CD4-positive, alpha-beta memory T cell (primary cell): Measurements from ENCODE around the gene GABARAPL2. TPM values are rescaled to one million over a fixed set of nuclear protein-coding genes. Genes with fewer than 3 reads are reported as not detected.

Experiments used
- CTCF ChIA-PET: fragments of 350-600 bp; sonication (Branson Sonifier 250); formaldehyde crosslinking; loops from one replicate; lab custom pipeline; 2021; ENCODE audit warnings: inconsistent platforms; ENCODE audit not compliant: partially characterized antibody; lab: Charles Lee
- POLR2A ChIA-PET: fragments of 350-600 bp; sonication (Branson Sonifier 250); formaldehyde crosslinking; loops from one replicate; lab custom pipeline; 2021; ENCODE audit not compliant: partially characterized antibody; lab: Charles Lee
- DNase-seq, 5 donors: peaks; one replicate each; pipeline versions ENCODE4 v3.0.0 to v3.0.0-alpha.2; 2020 to 2022; ENCODE audit warnings: mixed read lengths in 1 of 5
- H3K27ac ChIP-seq: one replicate; pipeline ENCODE4 v1.7.0; 2013; ENCODE audit warnings: low read depth, low read length
- H3K27me3 ChIP-seq: 2 replicates; pipeline ENCODE4 v1.7.0; 2013; ENCODE audit warnings: mild to moderate bottlenecking, low read length, moderate library complexity; ENCODE audit not compliant: insufficient read depth
- H3K36me3 ChIP-seq: 2 replicates; pipeline ENCODE4 v1.7.0; 2013; ENCODE audit warnings: mild to moderate bottlenecking, low read length, moderate library complexity; ENCODE audit not compliant: insufficient read depth
- H3K4me1 ChIP-seq: 2 replicates; pipeline ENCODE4 v1.7.0; 2013; ENCODE audit warnings: mild to moderate bottlenecking, low read length, moderate library complexity; ENCODE audit not compliant: insufficient read depth
- H3K4me3 ChIP-seq, 2 donors: one replicate each; pipeline ENCODE4 v1.7.0; 2013; ENCODE audit warnings: low read length in 2 of 2, mild to moderate bottlenecking in 1 of 2
- H3K9me3 ChIP-seq, 2 donors: one replicate each; pipeline ENCODE4 v1.7.0; 2013; ENCODE audit warnings: low read length in 2 of 2, control low read depth in 1 of 2; ENCODE audit not compliant: control insufficient read depth in 1 of 2
- H3K27ac Mint-ChIP-seq, 7 donors: one replicate each; pipeline ENCODE4 v1.8.0; 2020 to 2021; ENCODE audit warnings: mixed read lengths in 7 of 7, mild to moderate bottlenecking in 6 of 7, inconsistent platforms in 3 of 7, moderate library complexity in 3 of 7
- H3K27me3 Mint-ChIP-seq, 2 donors: one replicate each; pipeline ENCODE4 v1.8.0; 2020 to 2021; ENCODE audit warnings: mixed read lengths in 2 of 2
- H3K36me3 Mint-ChIP-seq, 2 donors: one replicate each; pipeline ENCODE4 v1.8.0; 2020 to 2021; ENCODE audit warnings: mixed read lengths in 2 of 2, inconsistent platforms in 1 of 2, mild to moderate bottlenecking in 1 of 2
- H3K4me1 Mint-ChIP-seq, 4 donors: one replicate each; pipeline ENCODE4 v1.8.0; 2020 to 2021; ENCODE audit warnings: mixed read lengths in 4 of 4, mild to moderate bottlenecking in 1 of 4
- H3K4me3 Mint-ChIP-seq, 8 donors: one replicate each; pipeline ENCODE4 v1.8.0; 2020 to 2021; ENCODE audit warnings: mixed read lengths in 8 of 8, mild to moderate bottlenecking in 7 of 8, moderate library complexity in 6 of 8, inconsistent platforms in 3 of 8
- H3K9me3 Mint-ChIP-seq, 8 donors: one replicate each; pipeline ENCODE4 v1.8.0; 2020 to 2021; ENCODE audit warnings: mixed read lengths in 8 of 8, mild to moderate bottlenecking in 5 of 8, inconsistent platforms in 3 of 8, moderate library complexity in 1 of 8
- intact Hi-C: fragments of 100-400 bp; cut with micrococcal nuclease; formaldehyde crosslinking; loops from one replicate; pipeline ENCODE4 v1.15.1; 2023
- polyA plus RNA-seq, 2 donors: library from polyadenylated mRNA; unstranded; fragments of 300-500 nt; fragmentation: Illumina TruSeq; gene quantifications; one replicate each; pipeline ENCODE4 v1.2.3, GENCODE V29; 2021
- total RNA-seq, 2 experiments: library from RNA; stranded (reverse); gene quantifications; one replicate each; pipeline ENCODE4 v1.2.3, GENCODE V29; 2021

Gene GABARAPL2
- total and polyA plus RNA-seq, 4 experiments from 2014 or later, result 91.9 to 285 (median 189) TPM

DNA sequence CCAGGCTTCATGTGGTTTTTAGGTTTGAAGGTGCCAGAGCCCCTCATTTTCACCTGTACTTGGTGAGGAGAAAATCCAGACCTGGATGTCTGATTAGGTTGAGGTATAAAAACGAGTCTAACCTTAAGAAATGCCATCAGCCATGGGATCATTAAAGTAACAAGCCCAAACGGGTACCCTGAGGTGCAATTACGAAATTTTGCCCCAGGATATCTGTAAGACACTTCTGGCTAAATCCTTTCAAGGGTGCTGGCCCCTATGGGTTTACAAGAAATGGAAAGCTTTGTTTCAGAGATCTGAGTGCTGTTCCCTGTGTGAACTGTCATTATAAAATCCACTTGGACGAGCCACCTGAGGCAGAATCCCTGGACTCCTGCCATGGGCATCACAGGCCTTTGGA is 37.1 kb downstream of the GABARAPL2 start:
- H3K4me3 Mint-ChIP-seq, result no peak overlapping the region
- Histone ChIP-seq H3K4me3 (no peak overlapping the region), H3K4me1 (no peaks in the 10 kb centered on the region), H3K27ac (no peak overlapping the region), H3K36me3 (peaks cover 47% of the 10 kb centered on the region), H3K27me3 (no peaks in the 10 kb centered on the region), H3K9me3 (no peaks in the 10 kb centered on the region)
- intact Hi-C loops, result no loop called here
- DNase-seq, result no peak
- H3K4me1 Mint-ChIP-seq, result peaks cover 0 to 3% (median under 1%) of the 10 kb centered on the region in 4 donors
- peaks cover 0 to 12% (median 6%) of the 10 kb centered on the region in 8 donors for H3K9me3 Mint-ChIP-seq
- H3K36me3 Mint-ChIP-seq, result peaks cover 76 to 78% of the 10 kb centered on the region in 2 donors
- no peak overlapping the region for H3K27ac Mint-ChIP-seq
- H3K27me3 Mint-ChIP-seq, result no peaks in the 10 kb centered on the region
- ChIA-PET CTCF (interaction anchor here (1.3 kb wide), 1 partner anchor 13 kb away, joined by 3 read pairs; no protein-coding TSS in a partner anchor), POLR2A (interaction anchor here (0.6 kb wide), 1 partner anchor 44 kb away, joined by 3 read pairs; the partner anchor contains the start of genes KARS1 and TERF2IP)

DNA sequence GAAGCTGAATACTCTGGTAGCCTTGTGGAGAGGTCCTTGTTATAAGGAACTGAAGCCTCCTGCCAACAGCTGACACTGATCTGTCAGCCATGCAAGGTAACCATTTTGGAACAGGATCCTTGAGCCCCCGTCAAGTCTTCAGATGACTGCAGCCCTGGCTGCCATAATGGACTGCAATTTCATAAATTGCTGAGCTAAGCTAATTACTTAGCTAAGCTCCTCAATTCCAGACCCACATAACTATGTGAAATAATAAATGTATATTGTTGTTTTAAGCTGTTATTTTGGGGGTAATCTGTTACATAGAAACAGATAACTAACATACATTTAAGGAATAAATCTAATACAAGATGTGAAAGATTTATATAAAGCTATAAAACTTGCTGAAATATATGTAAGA is 40.3 kb downstream of the GABARAPL2 start:
- H3K4me3 ChIP-seq, result no peak overlapping the region
- Mint-ChIP-seq H3K9me3 (peaks cover 0 to 12% (median 6%) of the 10 kb centered on the region in 8 donors), H3K27me3 (no peaks in the 10 kb centered on the region), H3K36me3 (peaks cover 64 to 79% of the 10 kb centered on the region in 2 donors), H3K4me1 (peaks cover 0 to 3% (median 1%) of the 10 kb centered on the region in 4 donors), H3K27ac (no peak overlapping the region), H3K4me3 (no peak overlapping the region)
- no peak overlapping the region for H3K27ac ChIP-seq
- no peaks in the 10 kb centered on the region for H3K4me1 ChIP-seq
- no peaks in the 10 kb centered on the region for H3K9me3 ChIP-seq
- peaks cover 45% of the 10 kb centered on the region for H3K36me3 ChIP-seq
- ChIA-PET POLR2A (no interaction called here), CTCF (interaction anchor here (0.7 to 1.8 kb wide), 6 partner anchors 9 to 89 kb away, joined by 3 to 5 read pairs (median 4); partner anchors contain the start of gene ADAT1)
- H3K27me3 ChIP-seq, result no peaks in the 10 kb centered on the region
- intact Hi-C loops, result no loop called here
- DNase-seq, result no peak

DNA sequence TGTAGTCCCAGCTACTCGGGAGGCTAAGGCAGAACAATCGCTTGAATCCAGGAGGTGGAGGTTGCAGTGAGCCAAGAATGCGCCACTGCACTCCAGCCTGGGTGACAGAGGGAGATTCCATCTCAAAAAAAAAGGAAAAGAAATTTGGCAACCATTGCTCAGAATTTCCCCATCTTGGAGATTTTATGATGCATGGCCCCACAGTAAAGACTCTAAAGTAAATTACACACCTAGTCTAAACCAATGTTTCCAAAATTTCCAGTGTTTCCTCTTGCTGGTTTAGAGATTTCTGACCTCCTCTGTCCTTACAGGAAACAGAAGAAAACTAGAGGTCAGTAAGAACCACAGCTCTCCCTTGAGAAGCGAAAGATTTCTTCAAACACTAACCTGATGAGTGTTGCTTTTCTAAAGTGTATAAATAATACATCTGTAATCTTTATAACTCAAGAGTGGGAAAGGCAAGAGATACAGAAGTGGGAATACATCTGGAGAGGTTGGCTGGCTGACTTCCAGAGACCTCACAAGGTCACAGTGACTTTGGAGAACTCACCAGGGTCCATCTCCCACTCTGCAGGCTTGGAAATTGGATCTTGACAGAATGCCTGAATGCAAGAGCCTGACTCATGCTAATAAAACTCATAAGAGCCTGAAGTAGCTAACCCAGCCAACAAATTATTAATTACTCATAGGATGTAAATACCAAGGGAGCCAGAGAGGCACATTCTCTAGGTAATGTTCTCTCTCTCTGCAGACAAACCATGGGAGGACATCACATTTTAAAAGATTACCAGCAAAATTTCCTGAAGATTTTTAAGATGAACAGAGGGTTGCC is 48.1 kb downstream of the GABARAPL2 start:
- peak overlapping the region in 2 of 8 donors; percentile 54 to 57 for H3K4me3 Mint-ChIP-seq
- peaks cover 36 to 59% of the 10 kb centered on the region in 2 donors for H3K36me3 Mint-ChIP-seq
- Histone ChIP-seq H3K4me1 (peaks cover 44% of the 10 kb centered on the region), H3K27me3 (no peaks in the 10 kb centered on the region), H3K27ac (no peak overlapping the region), H3K4me3 (no peak overlapping the region), H3K36me3 (peaks cover 18% of the 10 kb centered on the region), H3K9me3 (no peaks in the 10 kb centered on the region)
- no peaks in the 10 kb centered on the region for H3K9me3 Mint-ChIP-seq
- peaks cover 22 to 41% (median 32%) of the 10 kb centered on the region in 4 donors for H3K4me1 Mint-ChIP-seq
- ChIA-PET POLR2A (interaction anchor here (1.1 to 9.6 kb wide), 3 partner anchors 17 to 47 kb away, joined by 3 to 293 read pairs (median 13); partner anchors contain the start of genes GABARAPL2, KARS1 and TERF2IP), CTCF (interaction anchor here (0.6 to 2.2 kb wide), 3 partner anchors 33 to 503 kb away, joined by 3 to 11 read pairs (median 5); partner anchors contain the start of genes KARS1 and TERF2IP)
- no peaks in the 10 kb centered on the region for H3K27me3 Mint-ChIP-seq
- no peak for DNase-seq
- H3K27ac Mint-ChIP-seq, result peak overlapping the region in 6 of 7 donors; percentile 11 to 85 (median 38)
- intact Hi-C loops, result no loop called here

DNA sequence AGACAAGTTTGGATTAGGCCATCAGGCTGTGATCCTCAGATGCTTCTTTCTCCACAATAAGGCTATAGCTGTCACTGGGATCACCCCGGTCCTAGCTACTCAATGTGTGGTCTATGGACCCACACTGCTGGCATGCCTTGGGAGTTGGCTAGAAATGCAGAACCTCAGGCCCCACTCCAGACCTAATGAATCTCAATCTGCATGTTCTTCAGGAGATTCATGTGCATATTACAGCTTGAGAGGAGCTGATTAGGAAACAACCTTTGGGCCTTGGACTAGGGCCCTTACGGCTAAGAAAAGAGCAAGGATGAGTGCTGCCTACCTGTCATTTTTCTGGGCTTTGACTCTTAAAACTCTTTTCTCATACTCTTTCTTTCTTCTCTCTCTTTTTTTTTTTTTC is 49.4 kb downstream of the GABARAPL2 start:
- peaks cover 57% of the 10 kb centered on the region for H3K4me1 ChIP-seq
- H3K4me3 Mint-ChIP-seq, result peak overlapping the region in 5 of 8 donors; percentile 59 to 84 (median 74)
- no peaks in the 10 kb centered on the region for H3K9me3 ChIP-seq
- no peaks in the 10 kb centered on the region for H3K9me3 Mint-ChIP-seq
- H3K27me3 Mint-ChIP-seq, result no peaks in the 10 kb centered on the region
- intact Hi-C loops, result no loop called here
- ChIA-PET CTCF (interaction anchor here (0.6 to 2.2 kb wide), 11 partner anchors 9 to 382 kb away, joined by 3 to 11 read pairs (median 4); partner anchors contain the start of genes KARS1 and TERF2IP), POLR2A (interaction anchor here (0.9 to 9.6 kb wide), 5 partner anchors 8 to 150 kb away, joined by 3 to 293 read pairs (median 3); partner anchors contain the start of genes GABARAPL2, KARS1, TERF2IP and TMEM170A)
- H3K27ac Mint-ChIP-seq, result peak overlapping the region; percentile 85 to 97 (median 94)
- H3K4me3 ChIP-seq, result no peak overlapping the region
- H3K4me1 Mint-ChIP-seq, result peaks cover 29 to 51% (median 40%) of the 10 kb centered on the region in 4 donors
- H3K36me3 ChIP-seq, result peaks cover 15% of the 10 kb centered on the region
- peak overlapping the region; percentile 57 for H3K27ac ChIP-seq
- DNase-seq, result no peak
- H3K27me3 ChIP-seq, result no peaks in the 10 kb centered on the region
- H3K36me3 Mint-ChIP-seq, result peaks cover 42 to 53% of the 10 kb centered on the region in 2 donors

DNA sequence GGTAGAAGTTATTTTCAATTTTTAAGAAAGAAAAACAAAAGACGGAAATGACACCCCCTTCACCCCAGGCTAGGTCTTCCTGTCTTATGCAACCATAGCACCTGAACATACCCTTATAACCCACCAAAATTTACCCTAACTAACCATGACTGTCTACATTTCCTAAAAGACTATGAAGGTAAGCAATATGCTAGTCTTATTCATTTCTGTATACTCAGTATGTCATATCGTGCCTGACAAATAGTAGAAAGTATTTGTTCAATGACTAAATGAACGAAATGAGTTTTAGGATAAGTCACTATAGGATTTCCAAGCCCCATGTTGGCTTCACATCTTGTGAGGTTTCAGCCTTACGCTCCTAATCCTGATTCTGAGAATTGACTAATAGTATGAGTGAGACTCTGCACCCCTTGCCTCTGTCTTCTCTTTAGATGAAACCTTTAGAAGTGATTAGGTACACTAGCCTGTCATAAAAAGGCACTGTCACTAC is 50.4 kb downstream of the GABARAPL2 start:
- ChIA-PET CTCF (interaction anchor here (1.2 to 2.2 kb wide), 7 partner anchors 10 to 383 kb away, joined by 3 to 11 read pairs (median 4); partner anchors contain the start of genes KARS1 and TERF2IP), POLR2A (interaction anchor here (0.9 to 9.6 kb wide), 5 partner anchors 9 to 151 kb away, joined by 3 to 293 read pairs (median 3); partner anchors contain the start of genes GABARAPL2, KARS1, TERF2IP and TMEM170A)
- Histone ChIP-seq H3K4me3 (no peak overlapping the region), H3K36me3 (peaks cover 15% of the 10 kb centered on the region), H3K27me3 (no peaks in the 10 kb centered on the region), H3K27ac (peak overlapping the region; percentile 57), H3K4me1 (peaks cover 66% of the 10 kb centered on the region), H3K9me3 (no peaks in the 10 kb centered on the region)
- peak in 4 of 5 donors; percentile 28 to 51 (median 36) for DNase-seq
- peak overlapping the region; percentile 85 to 97 (median 94) for H3K27ac Mint-ChIP-seq
- intact Hi-C loops, result no loop called here
- peaks cover 42 to 55% of the 10 kb centered on the region in 2 donors for H3K36me3 Mint-ChIP-seq
- H3K4me3 Mint-ChIP-seq, result peak overlapping the region; percentile 57 to 84 (median 74)
- H3K9me3 Mint-ChIP-seq, result no peaks in the 10 kb centered on the region
- H3K4me1 Mint-ChIP-seq, result peaks cover 37 to 60% (median 48%) of the 10 kb centered on the region in 4 donors
- no peaks in the 10 kb centered on the region for H3K27me3 Mint-ChIP-seq

DNA sequence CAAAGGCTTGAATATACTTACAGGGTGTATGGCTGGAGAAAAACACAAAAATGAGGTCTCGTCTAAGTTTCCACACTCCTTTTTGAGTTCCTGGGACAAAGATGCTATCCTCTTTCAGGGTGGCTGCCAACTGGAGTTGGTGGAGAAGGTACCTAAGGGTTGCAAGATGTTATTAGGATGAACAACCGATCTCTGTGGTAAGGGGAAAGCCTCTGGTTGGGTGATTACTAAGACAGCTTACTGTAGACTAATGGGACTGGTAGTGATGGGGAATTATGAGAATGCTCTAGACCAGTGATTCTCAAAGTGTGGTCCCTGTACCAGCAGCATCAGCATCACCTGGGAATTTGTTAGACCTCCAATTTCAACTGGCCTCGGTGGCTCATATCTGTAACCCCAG is 50.9 kb downstream of the GABARAPL2 start:
- H3K4me1 Mint-ChIP-seq, result peaks cover 39 to 66% (median 52%) of the 10 kb centered on the region in 4 donors
- no peaks in the 10 kb centered on the region for H3K9me3 Mint-ChIP-seq
- Histone ChIP-seq H3K27me3 (no peaks in the 10 kb centered on the region), H3K4me3 (no peak overlapping the region), H3K36me3 (peaks cover 11% of the 10 kb centered on the region), H3K4me1 (peaks cover 72% of the 10 kb centered on the region), H3K9me3 (no peaks in the 10 kb centered on the region), H3K27ac (peak overlapping the region; percentile 57)
- DNase-seq, result no peak
- intact Hi-C loops, result no loop called here
- no peaks in the 10 kb centered on the region for H3K27me3 Mint-ChIP-seq
- peak overlapping the region; percentile 57 to 84 (median 74) for H3K4me3 Mint-ChIP-seq
- H3K36me3 Mint-ChIP-seq, result peaks cover 40 to 54% of the 10 kb centered on the region in 2 donors
- peak overlapping the region; percentile 59 to 97 (median 94) for H3K27ac Mint-ChIP-seq
- POLR2A ChIA-PET, result interaction anchor here (1.7 to 9.6 kb wide), 3 partner anchors 31 to 51 kb away, joined by 3 to 293 read pairs (median 69); partner anchors contain the start of genes GABARAPL2, KARS1 and TERF2IP
- CTCF ChIA-PET, result interaction anchor here (1.3 to 3.3 kb wide), 2 partner anchors 10 to 100 kb away, joined by 3 to 12 read pairs; no protein-coding TSS in a partner anchor
